ENCODE results near the gene GPR137C.

Gene GPR137C

DNA sequence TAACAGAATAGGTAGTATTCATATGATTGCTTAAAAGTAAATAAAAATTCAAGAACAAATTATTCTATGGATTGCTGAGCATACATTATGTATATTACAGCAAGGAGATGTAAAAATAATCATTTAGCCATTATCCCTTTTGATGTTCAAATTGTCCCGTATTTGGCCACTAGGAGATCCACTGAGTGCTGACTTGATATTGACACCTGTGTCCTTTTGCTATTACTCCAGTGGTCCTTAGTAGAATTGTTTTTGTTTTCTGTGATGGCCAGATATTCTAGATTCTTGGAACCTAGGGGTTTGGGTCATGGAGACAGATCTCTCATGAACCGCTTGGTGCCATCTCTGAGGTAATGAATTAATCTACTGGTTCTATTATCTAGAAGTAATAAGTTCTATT is 126.0 kb downstream of the GPR137C start:
- Histone ChIP-seq H3K27ac (ENCODE audit: low read depth, low read length, severe bottlenecking) (no peak overlapping the region), H3K36me3 (ENCODE audit: control insufficient read depth, insufficient read depth, low read length) (peaks cover 25% of the 10 kb centered on the region), H3K9me3 (ENCODE audit: control insufficient read depth, low read length) (no peaks in the 10 kb centered on the region), H3K4me3 (ENCODE audit: extremely low read depth, insufficient read depth, low read length, poor library complexity, severe bottlenecking) (no peak overlapping the region), H3K4me1 (ENCODE audit: control insufficient read depth, insufficient read depth, low read length, poor library complexity, severe bottlenecking) (no peaks in the 10 kb centered on the region)
- WGBS, 2 experiments (ENCODE audit: insufficient coverage in 2 of 2), result 100% methylated on average over 1 of the region's 2 CpGs; no CpG with 5 or more reads in 1 of the 2 experiments

DNA sequence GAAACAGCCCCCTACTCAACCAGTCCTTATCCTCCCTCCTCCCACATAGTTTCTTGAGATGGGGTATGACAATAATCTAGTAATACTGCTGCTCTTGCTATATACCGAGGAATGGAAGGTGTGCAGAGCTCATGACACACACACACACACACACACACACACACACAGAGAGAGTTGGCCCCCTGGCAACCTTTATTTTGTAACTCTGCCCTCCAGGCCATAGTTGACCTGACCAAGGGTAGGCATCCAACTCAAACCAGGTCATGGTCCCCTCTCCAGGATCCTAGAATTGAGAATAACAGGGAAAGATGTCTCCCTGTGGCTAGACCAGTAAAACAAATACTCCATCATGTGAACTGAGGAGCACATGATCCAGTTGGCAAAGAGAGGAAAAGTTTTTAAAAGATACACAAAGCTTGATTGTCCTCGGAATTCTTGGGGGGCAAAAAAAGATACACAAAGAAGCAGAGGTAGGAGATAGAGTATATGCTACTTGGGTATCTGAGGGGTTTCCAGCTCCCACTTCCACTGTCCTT is 131.4 kb downstream of the GPR137C start:
- 69 to 90% methylated on average over 1 of the region's 2 CpGs for WGBS, 2 experiments (ENCODE audit: insufficient coverage in 2 of 2)
- no peak overlapping the region for H3K27ac ChIP-seq (ENCODE audit: low read depth, low read length, severe bottlenecking)

DNA sequence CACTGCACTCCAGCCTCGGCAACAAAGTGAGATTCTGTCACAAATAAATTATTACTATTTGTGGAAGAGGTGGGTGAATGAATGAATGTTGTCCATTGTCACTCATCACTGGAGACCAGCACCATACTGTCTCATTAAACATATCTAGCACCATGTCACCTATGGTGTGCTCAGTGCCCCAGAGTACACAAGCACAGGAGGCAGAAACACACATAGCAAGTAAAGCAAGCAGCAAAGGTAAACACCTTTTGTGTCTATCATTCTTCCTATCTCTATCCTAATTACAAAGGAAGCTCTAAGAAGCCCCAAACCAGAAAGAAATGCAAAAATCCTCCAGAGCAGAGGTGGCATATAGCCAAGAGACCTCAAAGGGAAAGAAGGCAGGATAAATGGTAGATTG is 133.5 kb downstream of the GPR137C start:
- no peak overlapping the region for H3K4me3 ChIP-seq (ENCODE audit: extremely low read depth, insufficient read depth, low read length, poor library complexity, severe bottlenecking)
- peaks cover 1% of the 10 kb centered on the region for H3K4me1 ChIP-seq (ENCODE audit: control insufficient read depth, insufficient read depth, low read length, poor library complexity, severe bottlenecking)
- H3K9me3 ChIP-seq (ENCODE audit: control insufficient read depth, low read length), result no peaks in the 10 kb centered on the region
- H3K36me3 ChIP-seq (ENCODE audit: control insufficient read depth, insufficient read depth, low read length), result peaks cover 12% of the 10 kb centered on the region
- no peak overlapping the region for H3K27ac ChIP-seq (ENCODE audit: low read depth, low read length, severe bottlenecking)
- no CpG with 5 or more reads among the region's 1 CpG for WGBS, 2 experiments (ENCODE audit: insufficient coverage in 2 of 2)

More for the DNA sequence above, 131.4 kb downstream of the GPR137C start:
- no peak overlapping the region for H3K4me3 ChIP-seq (ENCODE audit: extremely low read depth, insufficient read depth, low read length, poor library complexity, severe bottlenecking)
- peaks cover 16% of the 10 kb centered on the region for H3K36me3 ChIP-seq (ENCODE audit: control insufficient read depth, insufficient read depth, low read length)
- no peaks in the 10 kb centered on the region for H3K9me3 ChIP-seq (ENCODE audit: control insufficient read depth, low read length)
- no peaks in the 10 kb centered on the region for H3K4me1 ChIP-seq (ENCODE audit: control insufficient read depth, insufficient read depth, low read length, poor library complexity, severe bottlenecking)
